Measurements from ENCODE around the gene HMHB1. TPM values are rescaled to one million over a fixed set of nuclear protein-coding genes. Genes with fewer than 3 reads are reported as not detected.

Gene HMHB1
- total and polyA plus RNA-seq, 9 of the 15 experiments (the other 6 are each of a cell fraction or from before 2014, with no cell fraction given), result not detected

GRCh38 chr5:143791848-143792731 is 19.9 kb upstream of the HMHB1 start:
- WGBS (ENCODE audit: insufficient coverage, low coverage, missing lambda C conversion rate), result 2% methylated on average over 10 of the region's 10 CpGs
- Histone ChIP-seq H3K27me3 (ENCODE audit: control insufficient read depth in 2 of 2, insufficient read depth in 2 of 2, low read length in 2 of 2) (no peaks in the 10 kb centered on the region), H4K20me1 (replicated peaks; ENCODE audit: control insufficient read depth, insufficient read depth, low read length) (no peaks in the 10 kb centered on the region), H3K4me3 (no peak overlapping the region), H2AFZ (ENCODE audit: low read depth, low read length) (no peak overlapping the region), H3K9ac (ENCODE audit: insufficient read depth in 1 of 2, low read depth in 2 of 2, low read length in 2 of 2) (no peak overlapping the region), H3K79me2 (ENCODE audit: control insufficient read depth, insufficient read depth, low read length) (no peaks in the 10 kb centered on the region), H3K36me3 (ENCODE audit: control insufficient read depth, insufficient read depth, low read length) (no peaks in the 10 kb centered on the region), H3K27ac (ENCODE audit: extremely low read depth, low read depth, low read length) (no peak overlapping the region), H3K9me3 (replicated peaks; ENCODE audit: control insufficient read depth, insufficient read depth, low read depth, low read length) (no peaks in the 10 kb centered on the region), H3K4me2 (ENCODE audit: insufficient read depth, low read length) (no peak overlapping the region), H3K4me1 (replicated peaks in 1 of 2; ENCODE audit: control insufficient read depth in 2 of 2, insufficient read depth in 2 of 2, low read length in 2 of 2) (no peaks in the 10 kb centered on the region), H3K9me1 (ENCODE audit: control insufficient read depth, insufficient read depth, low read length) (no peaks in the 10 kb centered on the region)
- ChIA-PET POLR2A (no interaction called here), CTCF (ENCODE audit: low intra/inter-chr PET ratio) (no interaction called here)
- no TSS peak for BruUV-seq (replicated peaks)
- intact Hi-C loops (cut with micrococcal nuclease), result no loop called here
- FAIRE-seq (no peak), ATAC-seq (no peak), DNase-seq (ENCODE audit: extremely low read depth in 1 of 4, low spot score in 3 of 4) (no peak)
- in situ Hi-C loops (cut with MboI), result no loop called here
- TF ChIP-seq ATF6 (CRISPR knock-in tag; IDR thresholded peaks at IDR 0.05) (no peak), ETV1 (tag; conservative IDR thresholded peaks at IDR 0.05; ENCODE audit: low read depth) (no peak), HDAC8 (tag; IDR thresholded peaks at IDR 0.05) (no peak), E2F4 (CRISPR knock-in tag; IDR thresholded peaks at IDR 0.05; ENCODE audit: low read depth) (no peak), NEUROD1 (IDR thresholded peaks at IDR 0.05; ENCODE audit: borderline replicate concordance, low read depth, low read length, partially characterized antibody) (no peak), RBM22 (IDR thresholded peaks at IDR 0.05; ENCODE audit: low read depth, low read length, poor library complexity, severe bottlenecking) (no peak), ZNF263 (CRISPR knock-in tag; IDR thresholded peaks at IDR 0.05; ENCODE audit: borderline replicate concordance) (no peak), ZNF311 (CRISPR knock-in tag; IDR thresholded peaks at IDR 0.05) (no peak), FOXK1 (CRISPR knock-in tag; IDR thresholded peaks at IDR 0.05; ENCODE audit: borderline replicate concordance) (no peak), POLR2AphosphoS2 (IDR thresholded peaks at IDR 0.05; ENCODE audit: low read length) (no peak), RBM15 (IDR thresholded peaks at IDR 0.05; ENCODE audit: insufficient read depth, low read length) (no peak), ZZZ3 (IDR thresholded peaks at IDR 0.05) (no peak), NFATC3 (IDR thresholded peaks at IDR 0.05) (no peak), PML (IDR thresholded peaks at IDR 0.05; ENCODE audit: low read length) (no peak), ARNT (IDR thresholded peaks at IDR 0.05) (no peak), ZNF639 (CRISPR knock-in tag; conservative IDR thresholded peaks at IDR 0.05 in 1 of 2, IDR thresholded peaks at IDR 0.05 in 1 of 2) (no peak), ZBTB7A (IDR thresholded peaks at IDR 0.05; ENCODE audit: borderline replicate concordance, control insufficient read depth, low read depth, low read length) (no peak), STAG1 (CRISPR knock-in tag; IDR thresholded peaks at IDR 0.05; ENCODE audit: borderline replicate concordance) (no peak)

Data from K562 (cell line).